Erythroblast (primary cell): ENCODE measurements around the gene NOSTRIN.

ENCODE experiments used
- GATA1 ChIP-seq: IDR thresholded peaks from 2 replicates; pipeline ENCODE4 v1.6.1; 2011; ENCODE audit warnings: low read depth, mild to moderate bottlenecking, control low read depth, low read length, moderate library complexity
- POLR2A ChIP-seq: IDR thresholded peaks from 2 replicates; pipeline ENCODE4 v1.6.1; 2011; ENCODE audit warnings: mild to moderate bottlenecking, low read length

DNA sequence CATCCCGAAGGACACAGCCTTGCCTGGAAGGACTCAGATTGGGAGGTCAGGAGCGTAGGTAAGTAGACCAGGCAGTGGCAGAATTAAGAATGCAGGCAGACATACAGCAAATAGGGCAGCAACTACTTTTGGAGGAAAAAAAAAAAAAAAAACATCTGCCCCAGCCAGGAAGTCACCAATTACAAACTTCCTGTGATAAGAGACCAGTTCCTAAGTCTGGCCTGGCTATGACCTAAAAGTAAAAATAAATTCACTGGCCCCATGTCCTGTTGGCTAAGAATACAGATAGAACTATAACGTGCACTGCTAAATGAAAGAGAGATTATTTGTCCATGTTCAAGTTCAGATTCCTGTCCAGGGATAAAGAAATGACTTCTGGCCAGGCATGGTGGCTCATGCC, 45.2 kb upstream of the NOSTRIN start:
- TF ChIP-seq POLR2A (no peak), GATA1 (no peak)
